Ramos (cell line): ENCODE measurements around the gene MS4A1.
"Not testable (repeated sequence)": the region's sequence is repeated elsewhere in the genome, so short reads cannot be mapped to it uniquely, and the experiment has no call there.

ENCODE experiments used
- in situ Hi-C: fragments of 300-500 bp; cut with MboI; formaldehyde crosslinking; loops from one replicate; pipeline ENCODE4 v1.14.3; 2022; ENCODE audit warnings: low sequenced_read_pairs; ENCODE audit not compliant: unreplicated experiment

Gene MS4A1

GRCh38 chr11:60498853-60499252, 43.2 kb downstream of the MS4A1 start:
- in situ Hi-C loops, result no loop called here

GRCh38 chr11:60500276-60500910, 44.7 kb downstream of the MS4A1 start:
- in situ Hi-C loops, result no loop called here

GRCh38 chr11:60502221-60502775, 46.7 kb downstream of the MS4A1 start:
- in situ Hi-C loops, result no loop called here

- in situ Hi-C loops, result no loop called here
These were observed 48.7 kb downstream of the MS4A1 start for GRCh38 chr11:60504219-60504905.

GRCh38 chr11:60509609-60510008, 54.0 kb downstream of the MS4A1 start:
- in situ Hi-C loops, result not testable (repeated sequence)

GRCh38 chr11:60510209-60510608, 54.6 kb downstream of the MS4A1 start:
- in situ Hi-C loops, result not testable (repeated sequence)

GRCh38 chr11:60511393-60511792, 55.7 kb downstream of the MS4A1 start:
- in situ Hi-C loops, result no loop called here

GRCh38 chr11:60512651-60513225, 57.1 kb downstream of the MS4A1 start:
- in situ Hi-C loops, result no loop called here

- in situ Hi-C loops, result no loop called here
These were observed 58.1 kb downstream of the MS4A1 start for GRCh38 chr11:60513496-60514460.

- in situ Hi-C loops, result no loop called here
These were observed 59.7 kb downstream of the MS4A1 start, which contains the start of gene MS4A13 for GRCh38 chr11:60515144-60515855. TSS of gene MS4A13 (plus strand) at chr11:60515392. CDS start at chr11:60518084, 2,692 bp downstream.
